Memory B cell (primary cell): ENCODE data around the gene TOP3A.
"Not testable (repeated sequence)": the region's sequence is repeated elsewhere in the genome, so short reads cannot be mapped to it uniquely, and the experiment has no call there.

Source experiments
- ATAC-seq: fragments of 150-1000 bp; cut with Tn5 transposase; 2 replicates; pipeline ENCODE4 v1.10.0; 2021; ENCODE audit warnings: low read depth, mild to moderate bottlenecking, moderate library complexity
- DNase-seq, 2 donors: peaks; one replicate each; pipeline ENCODE4 v3.0.0; 2022; ENCODE audit warnings: low spot score in 2 of 2
- H3K27ac Mint-ChIP-seq: one replicate; pipeline ENCODE4 v1.8.0; 2022; ENCODE audit warnings: mild to moderate bottlenecking, moderate library complexity, mixed read lengths
- H3K27me3 Mint-ChIP-seq: one replicate; pipeline ENCODE4 v1.8.0; 2022; ENCODE audit warnings: mixed read lengths
- H3K36me3 Mint-ChIP-seq: one replicate; pipeline ENCODE4 v1.8.0; 2022; ENCODE audit warnings: mild to moderate bottlenecking, mixed read lengths
- H3K4me1 Mint-ChIP-seq: one replicate; pipeline ENCODE4 v1.8.0; 2022; ENCODE audit warnings: mixed read lengths
- H3K4me3 Mint-ChIP-seq: one replicate; pipeline ENCODE4 v1.8.0; 2022; ENCODE audit warnings: mild to moderate bottlenecking, moderate library complexity, mixed read lengths
- H3K9me3 Mint-ChIP-seq: one replicate; pipeline ENCODE4 v1.8.0; 2022; ENCODE audit warnings: mixed read lengths

Gene TOP3A

GRCh38 chr17:18314731-18315561 is at the start of gene TOP3A, which contains the start of gene SMCR8:
Gene TOP3A, minus strand, starts transcription at chr17:18314994. Its CDS starts 216 bp downstream, at chr17:18314778.
Gene SMCR8, plus strand, starts transcription at chr17:18315293. Its CDS starts 497 bp downstream, at chr17:18315790.
- ATAC-seq, result peak; percentile 86
- Mint-ChIP-seq H3K4me1 (peaks cover 55% of the 10 kb centered on the region), H3K36me3 (peaks cover 10% of the 10 kb centered on the region), H3K4me3 (peak within 1 kb of the TSS; percentile 92), H3K9me3 (peaks cover 2% of the 10 kb centered on the region), H3K27ac (peak within 1 kb of the TSS; percentile 97), H3K27me3 (no peaks in the 10 kb centered on the region)
- DNase-seq, result peak; percentile 89

- Mint-ChIP-seq H3K27ac (no peak overlapping the region), H3K36me3 (no peaks in the 10 kb centered on the region), H3K27me3 (peaks cover 2% of the 10 kb centered on the region), H3K4me1 (peaks cover 12% of the 10 kb centered on the region), H3K4me3 (no peak overlapping the region), H3K9me3 (no peaks in the 10 kb centered on the region)
- DNase-seq (no peak), ATAC-seq (no peak)
These were observed 49.4 kb upstream of the TOP3A start for GRCh38 chr17:18364166-18364565.

GRCh38 chr17:18363101-18364049 is 48.6 kb upstream of the TOP3A start, which contains the start of gene SHMT1:
Gene SHMT1, minus strand, starts transcription at chr17:18363550. Its CDS starts 7,569 bp downstream, at chr17:18355981.
- Mint-ChIP-seq H3K4me1 (peaks cover 12% of the 10 kb centered on the region), H3K9me3 (no peaks in the 10 kb centered on the region), H3K27ac (peak within 1 kb of the TSS; percentile 60), H3K27me3 (peaks cover under 1% of the 10 kb centered on the region), H3K36me3 (no peaks in the 10 kb centered on the region), H3K4me3 (peak within 1 kb of the TSS; percentile 98)
- peak; percentile 83 to 85 for DNase-seq
- peak; percentile 100 for ATAC-seq

GRCh38 chr17:18362698-18363100 is 47.9 kb upstream of the TOP3A start:
- ATAC-seq (no peak), DNase-seq (no peak)
- H3K9me3 Mint-ChIP-seq, result no peaks in the 10 kb centered on the region
- peaks cover 12% of the 10 kb centered on the region for H3K4me1 Mint-ChIP-seq
- no peaks in the 10 kb centered on the region for H3K27me3 Mint-ChIP-seq
- peak overlapping the region; percentile 98 for H3K4me3 Mint-ChIP-seq
- H3K36me3 Mint-ChIP-seq, result no peaks in the 10 kb centered on the region
- peak overlapping the region; percentile 11 for H3K27ac Mint-ChIP-seq

DNA sequence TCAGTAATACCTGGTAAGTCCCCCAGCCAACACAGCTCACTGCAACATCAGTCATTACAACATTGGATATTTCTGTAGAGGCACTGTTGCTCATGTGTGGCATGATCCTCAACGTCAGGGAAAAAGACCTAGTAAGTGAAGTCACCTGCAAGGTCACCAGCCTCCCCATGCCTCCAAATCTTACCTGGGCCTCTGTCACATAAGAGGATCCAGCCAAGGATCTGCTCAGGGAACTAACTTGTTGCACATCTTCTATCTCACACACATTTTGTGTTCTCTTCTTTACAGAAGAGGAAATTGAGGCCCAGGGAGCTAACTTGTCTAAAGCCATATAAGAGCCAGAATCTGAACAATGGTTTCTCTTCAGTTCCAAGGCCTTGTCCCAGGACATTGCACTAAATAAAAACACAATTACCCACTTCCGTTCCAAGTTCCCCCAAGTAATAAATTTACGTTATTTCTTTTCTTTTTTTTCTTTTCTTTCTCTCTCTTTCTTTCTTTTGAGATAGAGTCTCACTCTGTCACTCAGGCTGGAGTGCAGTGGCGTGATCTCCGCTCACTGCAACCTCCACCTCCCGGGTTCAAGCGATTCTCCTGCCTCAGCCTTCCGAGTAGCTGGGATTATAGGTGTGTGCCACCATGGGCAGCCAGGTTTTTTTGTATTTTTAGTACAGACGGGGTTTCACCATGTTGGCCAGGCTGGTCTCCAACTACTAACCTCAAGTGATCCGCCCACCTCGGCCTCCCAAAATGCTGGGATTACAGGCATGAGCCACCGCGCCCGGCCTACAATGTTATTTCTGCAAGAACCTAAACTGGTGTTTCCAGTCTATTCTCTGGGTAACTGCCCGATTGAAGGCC is 47.3 kb upstream of the TOP3A start:
- no peak for ATAC-seq
- H3K4me1 Mint-ChIP-seq, result peaks cover 12% of the 10 kb centered on the region

GRCh38 chr17:18360518-18360917 is 45.7 kb upstream of the TOP3A start:
- ATAC-seq (no peak), DNase-seq (no peak)
- H3K27me3 Mint-ChIP-seq, result no peaks in the 10 kb centered on the region
- no peaks in the 10 kb centered on the region for H3K9me3 Mint-ChIP-seq
- H3K27ac Mint-ChIP-seq, result no peak overlapping the region
- H3K4me3 Mint-ChIP-seq, result no peak overlapping the region
- H3K4me1 Mint-ChIP-seq, result peaks cover 12% of the 10 kb centered on the region
- H3K36me3 Mint-ChIP-seq, result peaks cover 3% of the 10 kb centered on the region

More for the DNA sequence above, 47.3 kb upstream of the TOP3A start:
- Mint-ChIP-seq H3K27ac (no peak overlapping the region), H3K4me3 (peak overlapping the region; percentile 98), H3K9me3 (no peaks in the 10 kb centered on the region), H3K36me3 (no peaks in the 10 kb centered on the region), H3K27me3 (no peaks in the 10 kb centered on the region)
- DNase-seq, result no peak

GRCh38 chr17:18356624-18357023 is 41.8 kb upstream of the TOP3A start:
- Mint-ChIP-seq H3K36me3 (peaks cover 14% of the 10 kb centered on the region), H3K4me1 (no peaks in the 10 kb centered on the region), H3K27me3 (no peaks in the 10 kb centered on the region), H3K4me3 (no peak overlapping the region), H3K9me3 (no peaks in the 10 kb centered on the region), H3K27ac (no peak overlapping the region)
- ATAC-seq (no peak), DNase-seq (no peak)

GRCh38 chr17:18353541-18353940 is 38.7 kb upstream of the TOP3A start:
- Mint-ChIP-seq H3K4me3 (no peak overlapping the region), H3K4me1 (no peaks in the 10 kb centered on the region), H3K36me3 (peaks cover 14% of the 10 kb centered on the region), H3K27ac (no peak overlapping the region), H3K27me3 (no peaks in the 10 kb centered on the region), H3K9me3 (no peaks in the 10 kb centered on the region)
- DNase-seq, result no peak
- ATAC-seq, result no peak

DNA sequence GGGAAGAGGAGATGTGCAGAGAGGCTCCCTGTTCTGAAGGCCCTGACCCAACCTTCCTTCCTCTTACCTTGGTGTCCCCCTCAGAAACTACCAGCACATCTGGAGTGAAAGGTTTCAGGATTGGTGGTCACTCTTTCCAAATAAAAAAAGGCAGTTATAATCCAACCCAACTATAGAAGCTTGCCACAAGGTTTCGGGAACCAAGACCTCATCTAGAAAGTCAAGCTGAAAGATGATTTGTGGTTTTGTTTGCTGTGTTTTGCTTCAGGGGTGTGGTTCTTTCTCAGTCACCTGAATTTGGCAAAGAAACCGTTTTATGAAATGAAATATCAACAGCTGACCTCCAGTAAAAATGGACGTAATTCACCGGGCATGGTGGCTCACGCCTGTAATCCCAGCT is 29.2 kb upstream of the TOP3A start:
- no peak overlapping the region for H3K27ac Mint-ChIP-seq
- DNase-seq (no peak), ATAC-seq (no peak)
- H3K9me3 Mint-ChIP-seq, result no peaks in the 10 kb centered on the region
- H3K4me1 Mint-ChIP-seq, result no peaks in the 10 kb centered on the region
- H3K4me3 Mint-ChIP-seq, result no peak overlapping the region
- H3K27me3 Mint-ChIP-seq, result no peaks in the 10 kb centered on the region
- H3K36me3 Mint-ChIP-seq, result peaks cover 19% of the 10 kb centered on the region

DNA sequence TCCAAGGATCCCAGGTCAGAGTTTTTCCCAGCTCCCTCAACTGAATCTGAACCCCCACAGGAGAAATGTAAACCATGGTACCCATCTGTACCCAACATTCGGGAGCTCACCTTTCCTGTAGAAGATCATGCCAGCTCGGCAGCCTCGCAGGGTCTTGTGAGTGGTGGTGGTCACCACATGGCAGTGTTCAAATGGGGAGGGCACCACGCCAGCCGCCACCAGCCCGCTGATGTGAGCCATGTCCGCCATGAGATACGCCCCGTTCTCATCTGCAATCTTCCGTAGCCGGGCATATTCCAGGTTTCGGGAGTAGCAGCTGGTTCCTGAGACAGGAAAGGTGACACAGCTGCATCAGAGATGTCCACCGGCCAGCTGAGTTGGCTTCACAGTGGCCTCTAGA is 25.1 kb upstream of the TOP3A start:
- Mint-ChIP-seq H3K9me3 (no peaks in the 10 kb centered on the region), H3K27ac (no peak overlapping the region), H3K4me3 (no peak overlapping the region), H3K4me1 (no peaks in the 10 kb centered on the region), H3K27me3 (no peaks in the 10 kb centered on the region), H3K36me3 (peaks cover 9% of the 10 kb centered on the region)
- ATAC-seq (no peak), DNase-seq (no peak)

GRCh38 chr17:18338158-18338557 is 23.4 kb upstream of the TOP3A start:
- ATAC-seq, H3K36me3 Mint-ChIP-seq, H3K4me1 Mint-ChIP-seq, H3K27ac Mint-ChIP-seq, H3K9me3 Mint-ChIP-seq, H3K4me3 Mint-ChIP-seq, H3K27me3 Mint-ChIP-seq, DNase-seq: not testable (repeated sequence)

- Mint-ChIP-seq H3K27me3 (no peaks in the 10 kb centered on the region), H3K9me3 (no peaks in the 10 kb centered on the region), H3K36me3 (peaks cover 11% of the 10 kb centered on the region), H3K4me3 (no peak overlapping the region), H3K4me1 (no peaks in the 10 kb centered on the region), H3K27ac (no peak overlapping the region)
- ATAC-seq (no peak), DNase-seq (no peak)
These were observed 18.2 kb upstream of the TOP3A start for GRCh38 chr17:18332909-18333489.

DNA sequence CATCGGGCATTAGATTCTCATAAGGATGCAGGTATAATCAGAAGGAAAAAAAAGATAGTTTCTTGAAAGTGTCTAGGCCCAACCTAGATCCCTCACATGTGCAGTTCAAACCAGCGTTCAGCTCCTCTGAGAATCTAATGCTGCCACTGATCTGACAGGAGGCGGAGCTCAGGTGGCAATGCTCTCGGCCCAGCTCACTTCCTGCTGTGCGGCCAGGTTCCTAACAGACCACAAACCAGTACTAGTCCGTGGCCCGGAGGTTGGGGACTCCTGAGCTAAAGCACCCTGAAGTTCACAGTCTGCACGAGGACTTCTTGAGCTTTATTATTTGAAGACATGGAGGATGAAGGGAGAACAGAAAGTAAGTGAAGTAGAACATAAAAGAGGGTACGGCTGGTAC is 17.1 kb upstream of the TOP3A start:
- ATAC-seq, result no peak
- no peak for DNase-seq
- H3K4me3 Mint-ChIP-seq, result no peak overlapping the region
- no peaks in the 10 kb centered on the region for H3K9me3 Mint-ChIP-seq
- no peak overlapping the region for H3K27ac Mint-ChIP-seq
- H3K36me3 Mint-ChIP-seq, result peaks cover 11% of the 10 kb centered on the region
- no peaks in the 10 kb centered on the region for H3K27me3 Mint-ChIP-seq
- H3K4me1 Mint-ChIP-seq, result no peaks in the 10 kb centered on the region
